HL-60 (cell line): ENCODE results near the gene ARHGAP27.
A peak's percentile ranks its signal among the peaks of the same experiment; 100 is the strongest.

Experiments used
- DNase-seq, 2 experiments: peaks; one replicate each; pipeline ENCODE4 v3.0.0-alpha.2; 2010 to 2020; ENCODE audit warnings: low read depth in 1 of 2, low spot score in 1 of 2
- H3K27ac ChIP-seq: fragments of 250-450 bp; sonication (Bioruptor Pico); replicated peaks from 2 replicates; pipeline ENCODE4 v1.5.1; 2020; ENCODE audit warnings: mild to moderate bottlenecking, moderate library complexity
- H3K27me3 ChIP-seq: fragments of 250-450 bp; sonication (Bioruptor Pico); 2 replicates; pipeline ENCODE4 v1.5.1; 2021; ENCODE audit warnings: mild to moderate bottlenecking, moderate library complexity; ENCODE audit not compliant: insufficient read depth, poor library complexity, severe bottlenecking
- H3K4me3 ChIP-seq: replicated peaks from 2 replicates; pipeline ENCODE4 v1.5.1; 2011; ENCODE audit warnings: mild to moderate bottlenecking, control low read depth, low read length; ENCODE audit not compliant: insufficient read depth
- GABPA ChIP-seq: IDR thresholded peaks from 2 replicates; pipeline ENCODE4 v1.6.1; 2012; ENCODE audit warnings: low read depth
- POLR2AphosphoS5 ChIP-seq: IDR thresholded peaks from 2 replicates; pipeline ENCODE4 v1.6.1; 2012; ENCODE audit warnings: low read depth
- REST ChIP-seq: IDR thresholded peaks from 2 replicates; pipeline ENCODE4 v1.6.1; 2012; ENCODE audit warnings: low read depth; ENCODE audit not compliant: insufficient replicate concordance
- SPI1 ChIP-seq: IDR thresholded peaks from 2 replicates; pipeline ENCODE4 v1.6.1; 2012; ENCODE audit warnings: low read depth, mild to moderate bottlenecking, borderline replicate concordance
- TF ChIP-seq, protein P1 (sequence below): IDR thresholded peaks from one replicate; pipeline ENCODE4 v1.5.1; 2011; ENCODE audit warnings: low read length, control low read depth, inconsistent platforms; ENCODE audit not compliant: insufficient read depth

Gene ARHGAP27

DNA sequence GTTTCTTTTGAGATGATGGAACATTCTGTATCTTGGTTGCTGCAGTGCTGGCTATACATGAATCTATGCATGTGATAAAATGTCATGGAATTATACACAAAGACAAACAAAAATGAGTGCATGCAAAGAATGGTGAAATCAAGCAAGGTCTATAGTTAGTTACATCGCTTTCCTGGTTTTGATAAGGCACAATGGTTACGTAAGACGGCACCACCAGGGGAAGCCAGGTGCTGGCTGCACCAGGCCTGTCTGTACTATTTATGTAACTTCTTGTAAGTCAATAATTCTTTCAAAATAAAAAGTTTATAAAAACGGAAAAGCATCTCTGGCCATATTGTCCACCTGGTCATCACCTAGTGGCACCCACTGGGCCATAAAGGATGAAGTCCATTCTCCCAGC lies 46.5 kb downstream of the ARHGAP27 start:
- TF ChIP-seq GABPA: no peak
- TF ChIP-seq, protein P1, sequence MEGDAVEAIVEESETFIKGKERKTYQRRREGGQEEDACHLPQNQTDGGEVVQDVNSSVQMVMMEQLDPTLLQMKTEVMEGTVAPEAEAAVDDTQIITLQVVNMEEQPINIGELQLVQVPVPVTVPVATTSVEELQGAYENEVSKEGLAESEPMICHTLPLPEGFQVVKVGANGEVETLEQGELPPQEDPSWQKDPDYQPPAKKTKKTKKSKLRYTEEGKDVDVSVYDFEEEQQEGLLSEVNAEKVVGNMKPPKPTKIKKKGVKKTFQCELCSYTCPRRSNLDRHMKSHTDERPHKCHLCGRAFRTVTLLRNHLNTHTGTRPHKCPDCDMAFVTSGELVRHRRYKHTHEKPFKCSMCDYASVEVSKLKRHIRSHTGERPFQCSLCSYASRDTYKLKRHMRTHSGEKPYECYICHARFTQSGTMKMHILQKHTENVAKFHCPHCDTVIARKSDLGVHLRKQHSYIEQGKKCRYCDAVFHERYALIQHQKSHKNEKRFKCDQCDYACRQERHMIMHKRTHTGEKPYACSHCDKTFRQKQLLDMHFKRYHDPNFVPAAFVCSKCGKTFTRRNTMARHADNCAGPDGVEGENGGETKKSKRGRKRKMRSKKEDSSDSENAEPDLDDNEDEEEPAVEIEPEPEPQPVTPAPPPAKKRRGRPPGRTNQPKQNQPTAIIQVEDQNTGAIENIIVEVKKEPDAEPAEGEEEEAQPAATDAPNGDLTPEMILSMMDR: no peak
- TF ChIP-seq SPI1: no peak
- no peak for TF ChIP-seq REST
- TF ChIP-seq POLR2AphosphoS5: no peak
- peak in 1 of 2 experiments; percentile 34 for DNase-seq
- Histone ChIP-seq H3K27me3 (no peaks in the 10 kb centered on the region), H3K27ac (no peak overlapping the region), H3K4me3 (no peak overlapping the region)

DNA sequence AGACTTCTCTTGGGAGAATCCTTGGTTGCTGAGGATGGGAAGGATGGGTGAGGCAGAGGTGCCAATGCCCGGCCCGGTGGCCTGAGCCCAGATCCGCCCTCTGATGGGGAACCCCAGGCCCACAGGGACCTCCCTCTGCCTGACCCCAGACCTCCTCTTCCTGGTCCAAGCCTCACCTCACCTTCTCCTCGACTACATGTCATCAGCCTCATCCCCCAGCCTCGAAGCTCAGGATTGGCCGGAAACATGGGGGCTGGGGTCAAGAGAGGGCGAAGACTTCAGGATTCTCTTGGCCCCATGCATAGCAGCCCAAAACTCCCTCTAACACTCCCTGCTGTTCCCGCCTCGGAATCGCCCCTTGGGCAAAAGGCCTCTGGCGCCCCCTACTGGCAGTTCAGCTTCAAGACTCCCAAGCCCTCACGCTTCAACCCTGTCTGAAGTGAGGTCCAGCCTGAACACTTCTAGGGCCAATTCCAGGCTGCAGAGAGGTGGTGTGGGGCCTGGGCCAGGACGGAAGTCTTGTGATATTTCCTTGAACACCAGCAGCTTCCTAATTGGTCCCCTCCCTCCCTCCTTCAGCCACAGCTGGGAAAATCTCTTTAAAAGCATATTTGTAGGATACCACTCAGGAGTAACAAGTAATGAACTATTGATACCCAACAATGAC lies 47.2 kb downstream of the ARHGAP27 start:
- TF ChIP-seq POLR2AphosphoS5 (no peak), SPI1 (no peak), GABPA (no peak), REST (no peak)
- TF ChIP-seq, protein P1: peak; percentile 91
- Histone ChIP-seq H3K4me3 (no peak overlapping the region), H3K27ac (no peak overlapping the region), H3K27me3 (no peaks in the 10 kb centered on the region)
- peak; percentile 68 to 89 for DNase-seq

DNA sequence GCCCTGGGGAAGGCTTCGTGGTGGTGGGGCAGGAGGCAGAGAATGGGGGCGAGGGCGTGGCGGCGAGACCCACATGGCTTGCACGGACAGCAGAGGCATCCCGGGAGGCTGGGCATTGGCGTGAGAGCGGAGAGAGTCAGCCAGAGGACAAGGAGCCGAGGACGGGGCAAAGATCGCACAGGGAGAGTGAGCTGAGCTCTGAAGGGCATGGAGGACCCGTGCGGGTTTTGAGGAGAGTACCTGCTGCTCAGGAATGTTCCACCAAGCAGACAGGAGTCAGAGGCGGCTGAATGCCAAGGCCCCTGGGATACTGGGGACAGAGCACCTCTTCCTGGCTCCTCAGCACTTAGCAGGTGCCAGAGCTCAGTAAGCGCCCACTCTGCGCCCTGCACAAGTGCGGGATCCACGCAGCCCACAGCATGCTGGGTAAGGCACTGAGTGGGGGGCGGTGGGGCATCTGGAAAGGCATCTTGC lies 47.8 kb downstream of the ARHGAP27 start:
- no peak for TF ChIP-seq REST
- TF ChIP-seq POLR2AphosphoS5: no peak
- no peak for TF ChIP-seq SPI1
- no peak for TF ChIP-seq GABPA
- TF ChIP-seq, protein P1: no peak
- H3K27me3 ChIP-seq: no peaks in the 10 kb centered on the region
- DNase-seq: no peak
- H3K4me3 ChIP-seq: no peak overlapping the region
- no peak overlapping the region for H3K27ac ChIP-seq
